Endothelial cell of umbilical vein (primary cell): ENCODE measurements around the gene TRIM42.

Source experiments
- EZH2 ChIP-seq: IDR thresholded peaks from 2 replicates; pipeline ENCODE4 v1.6.1; 2012; ENCODE audit warnings: borderline replicate concordance, low read depth, mild to moderate bottlenecking, moderate library complexity, low read length, inconsistent platforms; ENCODE audit not compliant: severe bottlenecking
- FOS ChIP-seq: IDR thresholded peaks from 2 replicates; pipeline ENCODE4 v1.6.1; 2011; ENCODE audit warnings: mild to moderate bottlenecking, low read length, moderate library complexity, borderline replicate concordance; ENCODE audit not compliant: insufficient read depth
- GATA2 ChIP-seq: IDR thresholded peaks from 2 replicates; pipeline ENCODE4 v1.7.0; 2011; ENCODE audit warnings: low read depth, mild to moderate bottlenecking, moderate library complexity, mixed read lengths, low read length; ENCODE audit not compliant: insufficient read length, insufficient read depth
- JUN ChIP-seq: IDR thresholded peaks from 2 replicates; pipeline ENCODE4 v1.6.1; 2011; ENCODE audit warnings: borderline replicate concordance, low read depth; ENCODE audit not compliant: insufficient read length, insufficient read depth
- POLR2AphosphoS5 ChIP-seq: IDR thresholded peaks from 2 replicates; pipeline ENCODE4 v1.6.1; 2012; ENCODE audit warnings: low read depth, mild to moderate bottlenecking, control low read depth, low read length, moderate library complexity; ENCODE audit not compliant: insufficient read depth
- TF ChIP-seq, protein P1 (sequence below), 2 donors: IDR thresholded peaks; 1 replicate in 1 of 2; 2 replicates in 1 of 2; pipeline ENCODE4 v1.5.1; 2011; ENCODE audit warnings: low read length in 2 of 2, mild to moderate bottlenecking in 2 of 2, moderate library complexity in 2 of 2, control low read depth in 1 of 2, inconsistent platforms in 1 of 2, low read depth in 1 of 2; ENCODE audit not compliant: insufficient read depth in 1 of 2; ENCODE audit errors: extremely low read depth in 1 of 2

DNA sequence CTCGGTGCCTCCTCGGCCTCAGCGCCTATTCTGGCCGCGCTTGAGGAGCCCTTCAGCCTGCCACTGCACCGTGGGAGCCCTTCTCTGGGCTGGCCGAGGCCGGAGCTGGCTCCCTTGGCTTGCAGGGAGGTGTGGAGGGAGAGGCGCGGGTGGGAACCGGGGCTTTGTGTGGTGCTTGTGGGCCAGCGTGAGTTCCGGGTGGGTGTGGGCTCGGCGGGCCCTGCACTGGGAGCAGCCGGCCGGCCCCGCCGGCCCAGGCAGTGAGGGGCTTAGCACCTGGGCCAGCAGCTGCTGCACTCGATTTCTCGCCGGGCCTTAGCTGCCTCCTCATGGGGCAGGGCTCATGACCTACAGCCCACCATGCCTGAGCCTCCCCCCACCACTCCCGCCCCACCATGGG lies 26.6 kb upstream of the TRIM42 start:
- no peak for TF ChIP-seq EZH2
- TF ChIP-seq POLR2AphosphoS5 = no peak
- TF ChIP-seq, protein P1, sequence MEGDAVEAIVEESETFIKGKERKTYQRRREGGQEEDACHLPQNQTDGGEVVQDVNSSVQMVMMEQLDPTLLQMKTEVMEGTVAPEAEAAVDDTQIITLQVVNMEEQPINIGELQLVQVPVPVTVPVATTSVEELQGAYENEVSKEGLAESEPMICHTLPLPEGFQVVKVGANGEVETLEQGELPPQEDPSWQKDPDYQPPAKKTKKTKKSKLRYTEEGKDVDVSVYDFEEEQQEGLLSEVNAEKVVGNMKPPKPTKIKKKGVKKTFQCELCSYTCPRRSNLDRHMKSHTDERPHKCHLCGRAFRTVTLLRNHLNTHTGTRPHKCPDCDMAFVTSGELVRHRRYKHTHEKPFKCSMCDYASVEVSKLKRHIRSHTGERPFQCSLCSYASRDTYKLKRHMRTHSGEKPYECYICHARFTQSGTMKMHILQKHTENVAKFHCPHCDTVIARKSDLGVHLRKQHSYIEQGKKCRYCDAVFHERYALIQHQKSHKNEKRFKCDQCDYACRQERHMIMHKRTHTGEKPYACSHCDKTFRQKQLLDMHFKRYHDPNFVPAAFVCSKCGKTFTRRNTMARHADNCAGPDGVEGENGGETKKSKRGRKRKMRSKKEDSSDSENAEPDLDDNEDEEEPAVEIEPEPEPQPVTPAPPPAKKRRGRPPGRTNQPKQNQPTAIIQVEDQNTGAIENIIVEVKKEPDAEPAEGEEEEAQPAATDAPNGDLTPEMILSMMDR (IDR thresholded peaks at IDR 0.05; ENCODE audit: extremely low read depth in 1 of 2, insufficient read depth in 1 of 2, low read depth in 1 of 2, low read length in 2 of 2) = no peak
- TF ChIP-seq FOS = no peak
- TF ChIP-seq JUN = no peak
- TF ChIP-seq GATA2 = no peak
